Fibroblast of villous mesenchyme (primary cell): ENCODE results near the gene MCF2L. TPM values are rescaled to one million over a fixed set of nuclear protein-coding genes. Genes with fewer than 3 reads are reported as not detected.
"Not testable (repeated sequence)": the region's sequence is repeated elsewhere in the genome, so short reads cannot be mapped to it uniquely, and the experiment has no call there.

Source experiments
- DNase-seq: peaks from one replicate; pipeline ENCODE4 v3.0.0-alpha.2; 2010; ENCODE audit warnings: low read depth
- H3K4me3 ChIP-seq: 2 replicates; pipeline ENCODE4 v1.5.1; 2011; ENCODE audit warnings: low read depth, mild to moderate bottlenecking, low read length
- total RNA-seq: library from RNA; depleted of rRNA; stranded (reverse); fragments of >200 nt; gene quantifications from 2 replicates; pipeline ENCODE4 v1.2.3, GENCODE V29; 2012
- TF ChIP-seq, protein P1 (sequence below): IDR thresholded peaks from 2 replicates; pipeline ENCODE4 v1.5.1; 2012; ENCODE audit warnings: low read depth, mild to moderate bottlenecking, low read length; ENCODE audit not compliant: insufficient read depth

The MCF2L gene
- total RNA-seq, 1 donor = under 0.01 TPM

DNA sequence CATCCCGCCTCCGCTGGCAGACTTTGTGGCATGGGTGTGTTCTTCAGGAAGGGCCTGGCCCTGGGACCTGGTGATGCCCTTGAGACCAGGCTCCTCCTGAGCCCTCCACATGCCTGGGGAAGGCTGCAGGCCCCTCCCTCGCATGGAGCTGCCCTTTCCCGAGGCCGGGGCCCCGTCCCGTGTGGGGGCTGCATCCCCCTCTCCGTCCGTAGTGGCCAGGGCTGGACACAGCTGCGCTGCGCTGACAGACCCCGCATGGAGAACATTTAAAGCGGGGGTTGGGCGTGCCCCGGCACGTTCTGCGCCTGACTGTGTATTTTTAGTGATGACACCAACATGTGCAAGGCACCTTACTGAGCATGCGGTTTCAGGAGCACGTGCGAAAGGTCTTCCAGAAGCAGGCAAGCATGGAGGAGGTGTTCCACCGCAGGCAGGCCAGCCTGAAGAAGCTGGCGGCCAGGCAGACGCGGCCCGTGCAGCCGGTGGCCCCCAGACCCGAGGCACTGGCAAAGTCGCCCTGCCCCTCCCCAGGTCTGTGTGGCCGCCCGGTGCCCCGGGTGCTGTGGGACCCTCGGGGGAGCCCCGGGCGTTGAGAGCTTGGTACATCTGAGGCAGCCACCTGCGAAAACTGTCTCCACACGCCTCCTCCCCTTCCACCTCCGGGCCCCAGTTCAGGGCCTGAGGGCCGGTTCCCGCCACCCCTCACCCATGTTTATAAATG, 107.8 kb downstream of the MCF2L start:
- no peak for DNase-seq
- TF ChIP-seq, protein P1, sequence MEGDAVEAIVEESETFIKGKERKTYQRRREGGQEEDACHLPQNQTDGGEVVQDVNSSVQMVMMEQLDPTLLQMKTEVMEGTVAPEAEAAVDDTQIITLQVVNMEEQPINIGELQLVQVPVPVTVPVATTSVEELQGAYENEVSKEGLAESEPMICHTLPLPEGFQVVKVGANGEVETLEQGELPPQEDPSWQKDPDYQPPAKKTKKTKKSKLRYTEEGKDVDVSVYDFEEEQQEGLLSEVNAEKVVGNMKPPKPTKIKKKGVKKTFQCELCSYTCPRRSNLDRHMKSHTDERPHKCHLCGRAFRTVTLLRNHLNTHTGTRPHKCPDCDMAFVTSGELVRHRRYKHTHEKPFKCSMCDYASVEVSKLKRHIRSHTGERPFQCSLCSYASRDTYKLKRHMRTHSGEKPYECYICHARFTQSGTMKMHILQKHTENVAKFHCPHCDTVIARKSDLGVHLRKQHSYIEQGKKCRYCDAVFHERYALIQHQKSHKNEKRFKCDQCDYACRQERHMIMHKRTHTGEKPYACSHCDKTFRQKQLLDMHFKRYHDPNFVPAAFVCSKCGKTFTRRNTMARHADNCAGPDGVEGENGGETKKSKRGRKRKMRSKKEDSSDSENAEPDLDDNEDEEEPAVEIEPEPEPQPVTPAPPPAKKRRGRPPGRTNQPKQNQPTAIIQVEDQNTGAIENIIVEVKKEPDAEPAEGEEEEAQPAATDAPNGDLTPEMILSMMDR = no peak
- H3K4me3 ChIP-seq = no peak overlapping the region

DNA sequence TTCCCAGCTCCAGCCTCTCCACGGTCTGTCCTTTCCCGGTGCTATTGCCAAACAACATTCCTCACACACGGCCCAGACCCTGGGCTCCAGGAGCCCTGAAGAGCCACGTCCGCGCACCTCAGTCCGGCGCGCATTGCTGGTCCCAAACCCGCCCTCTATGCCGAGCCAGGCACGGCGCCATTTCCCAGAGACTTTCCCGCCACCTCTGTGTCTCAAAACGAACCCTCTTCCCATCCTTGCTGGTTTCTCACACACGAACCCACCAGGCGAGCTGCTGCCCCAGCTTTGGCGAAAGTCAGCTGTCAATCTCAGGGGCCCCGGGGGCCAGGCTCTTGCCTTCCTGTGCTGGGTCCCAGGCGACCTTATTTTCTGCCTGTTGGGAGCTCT, 108.5 kb downstream of the MCF2L start:
- no peak for DNase-seq
- H3K4me3 ChIP-seq = no peak overlapping the region
- TF ChIP-seq, protein P1 = no peak

DNA sequence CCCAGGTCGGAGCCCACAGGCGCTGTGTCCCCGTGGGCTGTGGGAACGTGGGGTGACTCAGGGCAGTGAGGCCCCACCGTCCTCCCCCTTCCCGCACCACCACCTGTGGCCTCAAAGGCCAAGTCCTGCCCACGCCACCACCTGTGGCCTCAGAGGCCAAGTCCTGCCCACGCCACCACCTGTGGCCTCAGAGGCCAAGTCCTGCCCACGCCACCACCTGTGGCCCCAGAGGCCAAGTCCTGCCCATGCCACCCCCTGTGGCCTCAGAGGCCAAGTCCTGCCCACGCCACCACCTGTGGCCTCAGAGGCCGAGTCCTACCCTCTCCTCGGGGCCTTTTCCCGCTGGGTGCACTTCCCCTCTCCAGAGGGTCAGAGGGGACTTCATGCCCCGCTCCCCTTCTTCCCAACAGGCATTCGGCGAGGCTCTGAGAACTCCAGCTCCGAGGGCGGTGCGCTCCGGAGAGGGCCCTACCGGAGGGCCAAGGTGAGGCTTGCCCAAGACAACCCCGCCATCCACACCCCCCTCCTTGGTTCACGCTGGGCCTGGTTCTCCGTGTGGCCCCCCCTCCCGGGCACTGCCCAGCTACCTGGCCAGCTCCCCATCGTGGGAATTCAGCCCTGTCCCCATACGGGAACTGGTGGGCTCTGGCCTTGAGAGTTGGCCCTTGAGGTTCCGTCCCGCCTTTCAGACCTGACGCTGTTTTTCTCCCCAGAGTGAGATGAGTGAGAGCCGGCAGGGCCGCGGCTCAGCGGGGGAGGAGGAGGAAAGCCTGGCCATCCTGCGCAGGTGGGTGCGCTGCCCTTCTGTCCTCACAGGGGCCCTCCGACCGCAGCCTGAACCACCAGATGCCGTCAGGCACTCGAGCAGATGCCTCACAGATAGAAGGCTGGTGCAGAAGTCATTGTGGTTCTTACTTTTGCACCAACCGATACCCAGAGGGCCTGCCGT, 109.2 kb downstream of the MCF2L start:
- DNase-seq = no peak
- TF ChIP-seq, protein P1 = no peak
- H3K4me3 ChIP-seq = no peak overlapping the region

DNA sequence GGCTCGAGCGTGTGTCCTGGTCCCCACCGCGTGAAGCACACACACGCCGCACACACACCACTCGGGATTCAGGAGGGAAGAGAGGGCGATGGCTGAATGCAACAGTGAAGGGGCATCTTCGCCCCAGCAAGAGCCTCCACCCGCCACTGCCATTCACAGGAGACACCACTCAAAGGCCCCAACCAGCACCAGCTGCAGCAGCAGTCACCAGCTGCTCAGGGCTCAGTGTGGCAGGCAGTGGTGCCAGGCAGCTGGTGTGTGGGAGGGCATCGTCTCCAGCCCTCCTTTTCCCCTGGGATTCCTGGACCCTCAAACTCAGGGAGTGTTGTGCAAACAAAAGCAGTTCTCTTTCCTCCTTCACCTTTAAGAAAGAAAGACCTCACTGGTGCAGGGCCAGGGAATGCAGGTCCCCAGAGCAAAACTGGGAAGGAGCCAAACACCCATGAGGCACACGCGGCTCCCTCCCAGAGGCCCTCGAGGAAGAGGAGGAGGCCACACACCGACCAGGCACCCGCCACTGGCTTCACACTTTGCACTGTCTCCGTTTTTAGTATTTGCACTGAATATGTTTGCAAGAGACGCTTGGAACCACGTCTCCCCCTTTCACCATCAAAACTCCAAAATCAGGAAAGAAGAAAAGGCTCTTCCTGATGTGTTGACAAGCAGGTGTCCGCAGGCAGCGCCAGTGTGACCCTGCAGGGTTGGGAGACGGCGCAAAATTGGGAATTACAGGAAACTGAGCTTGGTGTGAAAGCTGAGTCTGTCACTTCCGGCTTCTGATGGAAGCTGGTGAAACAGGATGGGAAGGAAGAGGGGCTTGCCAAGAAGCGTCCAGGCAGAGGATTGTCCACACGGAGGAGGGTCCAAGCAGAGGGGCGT, 110.1 kb downstream of the MCF2L start:
- H3K4me3 ChIP-seq = no peak overlapping the region
- DNase-seq = no peak
- TF ChIP-seq, protein P1 = no peak

DNA sequence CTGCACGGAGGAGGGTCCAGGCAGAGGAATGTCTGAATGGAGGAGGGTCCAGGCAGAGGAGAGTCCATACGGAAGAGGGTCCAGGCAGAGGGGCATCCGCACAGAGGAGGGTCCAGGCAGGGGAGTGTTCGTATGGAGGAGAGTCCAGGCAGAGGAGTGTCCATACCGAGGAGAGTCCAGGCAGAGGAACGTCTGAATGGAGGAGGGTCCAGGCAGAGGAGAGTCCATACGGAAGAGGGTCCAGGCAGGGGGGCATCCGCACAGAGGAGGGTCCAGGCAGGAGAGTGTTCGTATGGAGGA, 110.7 kb downstream of the MCF2L start:
- not testable (repeated sequence) for H3K4me3 ChIP-seq, DNase-seq

DNA sequence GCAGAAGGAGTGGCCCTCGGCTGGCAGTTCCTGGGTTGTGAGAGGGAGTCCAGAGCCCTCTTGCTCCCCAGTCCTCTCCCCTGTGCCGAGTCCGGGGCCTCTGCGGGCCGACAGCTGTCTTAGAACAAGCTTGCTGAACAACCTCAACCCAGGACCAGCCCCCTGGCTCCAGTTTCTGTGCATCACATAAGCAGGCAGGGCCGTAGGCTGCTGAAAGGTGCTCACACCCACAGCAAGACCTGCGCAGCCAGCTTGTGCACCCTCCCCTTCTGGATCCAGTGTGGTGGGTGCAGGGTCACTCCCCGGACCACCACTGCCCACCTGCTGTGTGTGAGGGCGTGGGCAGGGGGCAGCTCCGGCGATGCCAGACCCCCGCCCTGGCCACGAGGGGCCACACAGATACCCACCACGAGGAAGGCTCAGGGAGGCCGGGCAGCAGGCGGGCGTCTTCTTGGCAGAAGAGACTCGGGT, 111.4 kb downstream of the MCF2L start:
- TF ChIP-seq, protein P1 = no peak
- DNase-seq = no peak
- no peak overlapping the region for H3K4me3 ChIP-seq
